HG03196 (cell line): Measurements from ENCODE around the gene GPATCH2.
"Not testable (repeated sequence)": the region's sequence is repeated elsewhere in the genome, so short reads cannot be mapped to it uniquely, and the experiment has no call there.

Experiments used
- ATAC-seq: cut with Tn5 transposase; IDR thresholded peaks from one replicate; pipeline ENCODE4 v1.9.1; 2021; ENCODE audit not compliant: unreplicated experiment

GPATCH2 gene

DNA sequence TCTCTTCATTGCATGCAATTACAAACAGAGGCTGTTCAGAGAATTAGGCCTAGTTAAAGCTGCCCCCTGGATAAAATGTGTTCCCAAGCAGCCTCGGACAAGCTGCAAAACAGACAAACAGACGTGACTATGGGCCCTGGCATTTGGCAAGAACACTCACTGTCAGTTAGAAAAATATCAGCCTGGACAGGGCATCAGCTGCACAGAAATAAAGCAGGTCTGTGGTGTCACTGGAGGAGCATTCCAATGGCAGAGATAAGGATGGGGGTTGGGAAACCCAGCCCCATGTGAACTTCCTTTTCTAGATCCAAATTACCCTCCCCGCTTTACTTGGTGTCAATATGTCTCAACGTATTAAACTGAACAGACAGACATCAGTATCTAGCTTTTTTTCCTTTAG lies 177.1 kb downstream of the GPATCH2 start:
- no peak for ATAC-seq

GRCh38 chr1:217449370-217449769 lies 181.5 kb downstream of the GPATCH2 start:
- ATAC-seq: no peak

DNA sequence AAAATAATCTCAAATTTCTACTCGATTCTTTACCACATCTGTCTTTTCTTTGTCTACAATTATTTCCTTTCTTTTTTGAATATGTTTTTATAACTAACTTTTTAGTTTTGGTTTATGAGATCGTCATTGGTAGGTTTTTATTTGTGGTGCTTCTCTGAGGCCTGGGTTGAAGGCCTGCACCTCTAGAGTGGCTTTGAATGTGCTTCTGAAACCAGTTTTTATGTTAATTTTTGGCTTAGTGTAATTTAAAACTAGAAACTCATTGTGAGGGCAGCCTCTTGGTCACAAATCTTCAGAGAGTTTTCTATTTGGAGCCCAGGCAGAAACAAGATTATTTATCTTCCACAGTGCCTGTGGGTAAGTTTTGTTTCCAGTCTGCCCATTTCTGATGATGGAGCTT lies 187.0 kb downstream of the GPATCH2 start:
- no peak for ATAC-seq

- ATAC-seq: no peak
Measured at GRCh38 chr1:217437376-217437775, 193.5 kb downstream of the GPATCH2 start.

GRCh38 chr1:217435204-217435603 lies 195.7 kb downstream of the GPATCH2 start:
- no peak for ATAC-seq

DNA sequence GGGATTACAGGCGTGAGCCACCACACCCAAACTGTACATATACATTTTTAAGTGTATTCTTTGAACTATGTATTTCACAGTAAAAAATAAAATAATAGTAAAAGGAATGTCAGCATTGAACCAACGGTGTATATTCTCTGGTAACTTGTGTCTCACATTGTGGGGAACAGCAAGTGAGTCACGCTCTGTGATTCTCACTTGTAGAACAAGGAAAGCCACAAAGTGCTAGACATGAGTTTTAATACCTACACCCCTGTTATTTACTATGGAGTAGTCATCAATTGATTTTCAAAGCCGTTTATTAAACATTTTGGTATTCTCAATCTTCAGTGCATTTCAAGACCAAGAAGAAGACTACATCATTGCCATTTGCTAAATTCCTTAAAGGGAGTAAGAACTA lies 197.2 kb downstream of the GPATCH2 start:
- no peak for ATAC-seq

DNA sequence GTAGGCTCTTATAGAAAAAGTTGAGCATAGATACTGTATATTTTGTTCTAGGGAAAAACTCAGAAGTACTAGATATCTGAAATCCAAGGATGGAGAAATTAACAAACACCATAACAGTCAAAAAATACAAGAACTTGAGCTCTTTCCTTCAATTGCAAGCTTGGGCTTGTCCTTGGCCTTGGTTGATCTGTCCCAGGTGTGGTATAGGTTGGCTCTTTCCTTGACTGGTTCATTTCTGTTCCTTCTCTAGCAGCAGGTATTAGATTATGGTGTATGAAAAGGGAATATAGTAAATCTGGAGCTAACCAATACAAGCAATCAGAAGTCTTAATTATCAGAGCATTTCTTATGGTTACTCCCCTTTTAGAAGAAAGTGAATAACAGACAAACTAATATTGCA lies 198.6 kb downstream of the GPATCH2 start:
- ATAC-seq: no peak

- no peak for ATAC-seq
Measured at GRCh38 chr1:217431395-217431794, 199.5 kb downstream of the GPATCH2 start.

DNA sequence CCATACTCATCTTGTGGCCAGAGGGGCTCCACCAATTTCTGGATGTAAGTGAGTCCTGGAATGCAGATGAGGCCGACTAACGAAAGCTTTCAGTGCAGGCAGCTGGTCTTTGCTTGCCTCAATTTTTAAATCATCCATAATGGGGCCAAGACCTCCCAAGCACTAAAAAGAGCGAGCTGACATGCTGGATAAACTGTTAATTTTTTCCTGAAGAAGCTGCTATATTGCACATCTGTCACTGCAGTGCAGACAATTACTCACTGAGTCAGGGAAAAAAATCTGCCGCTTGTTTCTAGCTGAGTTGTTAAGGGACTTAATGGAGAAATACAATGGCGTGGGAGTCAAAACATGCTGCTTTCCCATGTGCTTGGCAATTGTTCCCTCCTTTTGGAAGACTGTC lies 205.5 kb downstream of the GPATCH2 start:
- ATAC-seq: no peak

GRCh38 chr1:217419194-217419551 lies 211.7 kb downstream of the GPATCH2 start:
- ATAC-seq: no peak

- ATAC-seq: no peak
Measured at GRCh38 chr1:217418269-217419193, 212.4 kb downstream of the GPATCH2 start.

GRCh38 chr1:217417363-217417762 lies 213.5 kb downstream of the GPATCH2 start:
- no peak for ATAC-seq

- ATAC-seq: no peak
Measured at GRCh38 chr1:217407534-217408001, 223.3 kb downstream of the GPATCH2 start.

DNA sequence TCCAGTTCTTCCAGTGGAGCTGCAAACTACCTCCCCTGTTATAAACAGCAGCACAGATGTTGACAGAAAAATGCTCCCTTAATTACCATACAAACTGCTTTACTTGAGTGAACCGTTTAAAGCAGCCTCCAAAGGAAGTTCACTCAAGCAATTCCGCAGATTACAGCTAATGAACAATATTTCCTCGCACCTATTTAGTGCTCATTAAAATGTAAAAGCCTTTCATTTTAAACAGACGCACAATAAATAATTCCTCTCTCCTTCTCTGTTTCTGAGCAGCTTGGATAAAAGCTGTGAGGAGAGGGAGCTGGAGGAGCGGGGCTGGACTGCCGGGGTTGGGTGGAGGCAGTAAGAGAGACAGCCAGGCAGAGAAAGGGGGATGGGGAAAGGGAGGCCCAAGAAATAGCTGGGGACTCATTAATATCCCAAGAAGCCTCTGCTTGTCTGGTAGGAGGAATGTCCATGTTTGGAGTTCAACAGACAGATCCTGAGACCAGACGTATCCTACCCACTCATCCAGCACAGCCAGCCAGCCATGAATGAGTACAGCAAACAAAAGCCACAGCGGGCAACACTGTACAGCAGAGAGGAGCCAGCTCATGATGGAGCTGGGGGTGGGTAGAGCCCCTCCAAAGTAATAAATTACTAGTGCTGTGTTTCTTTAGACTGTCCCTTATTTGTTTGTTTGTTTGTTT lies 227.7 kb downstream of the GPATCH2 start:
- ATAC-seq: no peak

DNA sequence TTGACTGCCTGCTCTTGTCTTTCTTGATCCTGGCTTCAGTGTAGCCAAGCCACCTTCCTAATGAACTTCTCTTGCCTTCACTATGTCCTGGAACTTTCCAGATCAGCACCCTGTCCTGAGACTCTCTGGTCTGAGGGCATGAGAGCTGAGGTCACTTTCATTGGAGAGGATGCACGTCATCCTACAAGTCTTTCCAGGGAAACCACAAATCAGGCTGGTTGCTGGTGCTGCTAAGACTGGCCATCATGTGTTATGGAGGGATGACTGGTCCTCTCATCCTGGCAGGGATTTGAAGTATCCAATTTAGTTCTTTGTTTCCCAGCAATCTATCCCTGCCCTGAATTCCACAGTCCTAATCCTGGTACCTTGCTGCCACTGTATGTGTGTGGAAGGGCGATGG lies 228.6 kb downstream of the GPATCH2 start:
- ATAC-seq: no peak

GRCh38 chr1:217393896-217394295 lies 237.0 kb downstream of the GPATCH2 start:
- no peak for ATAC-seq

- no peak for ATAC-seq
Measured at GRCh38 chr1:217392441-217392840, 238.4 kb downstream of the GPATCH2 start.

DNA sequence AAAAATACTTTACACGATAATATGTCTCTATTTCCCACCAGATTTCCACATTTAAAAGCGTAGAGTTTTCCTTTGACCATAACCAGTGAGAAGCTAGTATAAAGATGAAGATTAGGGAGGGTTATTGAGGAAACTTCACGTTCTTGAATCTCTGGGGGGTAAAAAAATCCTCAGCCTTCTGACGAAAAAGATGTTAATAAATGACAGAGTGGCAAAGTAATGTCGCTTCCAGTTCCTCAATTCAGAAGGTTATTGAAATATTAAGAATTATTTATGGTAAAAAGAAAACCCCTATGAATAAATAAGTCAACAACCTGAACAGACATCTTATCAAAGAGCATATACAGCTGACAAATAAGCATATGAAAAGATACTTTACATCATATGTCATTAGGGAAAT lies 241.0 kb downstream of the GPATCH2 start:
- ATAC-seq: no peak

DNA sequence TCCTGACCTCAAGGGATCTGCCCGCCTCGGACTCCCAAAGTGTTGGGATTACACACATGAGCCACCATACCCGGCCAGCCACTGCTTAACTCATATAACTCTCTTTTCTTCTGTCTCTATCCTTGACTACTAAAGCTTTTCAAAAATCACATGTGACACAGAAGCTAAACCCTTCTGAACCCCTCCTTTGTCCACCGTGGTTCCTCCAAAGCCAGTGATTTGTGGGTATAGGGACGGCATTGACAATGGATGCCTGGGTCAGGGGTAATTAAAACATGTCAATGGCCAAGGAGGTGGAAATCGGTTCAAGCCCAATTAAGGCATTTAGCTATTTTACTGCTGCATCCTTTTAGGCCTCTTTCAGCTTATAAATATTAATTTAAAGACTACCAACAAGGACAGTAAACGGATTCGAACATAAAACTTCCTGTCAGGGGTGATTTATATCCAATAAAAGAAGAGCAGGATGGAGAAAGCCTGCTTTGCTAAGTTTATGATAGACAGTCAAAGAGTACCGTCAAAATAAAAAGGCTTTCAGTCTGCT lies 242.3 kb downstream of the GPATCH2 start:
- ATAC-seq: no peak

- ATAC-seq: not testable (repeated sequence)
Measured at GRCh38 chr1:217381773-217382172, 249.1 kb downstream of the GPATCH2 start.

GRCh38 chr1:217379804-217380203 lies 251.1 kb downstream of the GPATCH2 start:
- ATAC-seq: not testable (repeated sequence)

DNA sequence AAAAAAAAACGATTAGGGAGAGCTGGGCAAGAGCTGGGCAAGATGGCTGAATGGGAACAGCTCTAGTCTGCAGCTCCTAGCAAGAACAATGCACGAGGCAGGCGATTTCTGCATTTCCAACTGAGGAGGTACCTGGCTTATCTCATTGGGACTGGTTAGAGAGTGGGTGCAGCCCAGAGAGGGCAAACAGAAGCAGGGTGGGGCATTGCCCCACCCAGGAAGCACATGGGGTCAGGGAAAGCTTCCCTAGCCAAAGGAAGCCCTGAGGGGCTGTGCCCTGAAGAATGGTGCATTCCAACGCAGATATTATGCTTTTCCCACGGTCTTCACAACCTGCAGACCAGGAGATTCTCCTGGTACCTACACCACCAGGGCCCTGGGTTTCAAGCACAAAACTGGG lies 251.6 kb downstream of the GPATCH2 start:
- ATAC-seq: no peak
